Skeletal muscle tissue (tissue), 4 donors: ENCODE results near the gene SOX5. TPM values are rescaled to one million over a fixed set of nuclear protein-coding genes. Genes with fewer than 3 reads are reported as not detected.

Experiments
- H3K27ac ChIP-seq: one replicate; pipeline ENCODE4 v1.7.0; 2013; ENCODE audit warnings: mild to moderate bottlenecking, low read depth, low read length, inconsistent platforms
- H3K27me3 ChIP-seq, 3 donors: one replicate each; pipeline ENCODE4 v1.7.0; 2013; ENCODE audit warnings: low read length in 3 of 3; ENCODE audit not compliant: control insufficient read depth in 3 of 3, insufficient read depth in 3 of 3
- H3K36me3 ChIP-seq, 3 donors: one replicate each; pipeline ENCODE4 v1.7.0; 2013; ENCODE audit warnings: low read length in 3 of 3; ENCODE audit not compliant: control insufficient read depth in 3 of 3, insufficient read depth in 3 of 3
- H3K4me1 ChIP-seq, 3 donors: one replicate each; pipeline ENCODE4 v1.7.0; 2013; ENCODE audit warnings: low read length in 3 of 3, mild to moderate bottlenecking in 3 of 3; ENCODE audit not compliant: control insufficient read depth in 3 of 3, insufficient read depth in 3 of 3
- H3K4me3 ChIP-seq, 3 donors: one replicate each; pipeline ENCODE4 v1.7.0; 2013; ENCODE audit warnings: low read length in 3 of 3
- H3K9ac ChIP-seq, 3 donors: one replicate each; pipeline ENCODE4 v1.7.0; 2013; ENCODE audit warnings: low read length in 3 of 3, mild to moderate bottlenecking in 3 of 3, moderate library complexity in 2 of 3, low read depth in 1 of 3
- H3K9me3 ChIP-seq, 3 donors: one replicate each; pipeline ENCODE4 v1.7.0; 2013; ENCODE audit warnings: low read length in 3 of 3; ENCODE audit not compliant: control insufficient read depth in 3 of 3
- total RNA-seq: library from RNA; depleted of rRNA; stranded (reverse); fragments of >200 nt; gene quantifications from one replicate; pipeline ENCODE4 v1.2.3, GENCODE V29; 2014
- donor health status: Osteomylitis.

Gene SOX5
- total RNA-seq, 1 donor from 2014 or later = 6.3 TPM

DNA sequence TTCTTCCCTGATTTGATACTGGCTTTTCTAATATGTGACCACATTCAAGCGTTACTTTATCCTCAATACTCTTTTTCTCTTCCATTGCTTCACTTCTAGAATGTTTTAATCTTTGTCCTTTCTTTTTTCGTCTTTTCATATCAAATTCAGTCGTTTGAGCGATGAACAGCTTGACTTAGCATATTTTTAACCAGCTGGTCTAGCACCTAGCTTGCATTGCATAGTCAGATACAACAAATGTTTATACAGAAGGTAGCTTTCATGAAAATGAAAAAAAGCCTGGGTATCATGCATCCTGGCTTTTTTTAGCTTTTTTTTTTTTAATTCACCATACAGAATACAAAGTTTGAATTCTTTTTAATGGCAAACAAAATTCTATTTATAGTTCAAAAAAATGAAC, 1.2 kb downstream of the SOX5 start:
- H3K4me3 ChIP-seq = no peak overlapping the region
- peaks cover 2 to 7% (median 2%) of the 10 kb centered on the region in 3 donors for H3K27me3 ChIP-seq
- no peak overlapping the region for H3K9ac ChIP-seq
- no peak overlapping the region for H3K27ac ChIP-seq
- no peaks in the 10 kb centered on the region for H3K9me3 ChIP-seq
- no peaks in the 10 kb centered on the region for H3K36me3 ChIP-seq
- H3K4me1 ChIP-seq = peaks cover 0 to 3% (median 2%) of the 10 kb centered on the region in 3 donors

DNA sequence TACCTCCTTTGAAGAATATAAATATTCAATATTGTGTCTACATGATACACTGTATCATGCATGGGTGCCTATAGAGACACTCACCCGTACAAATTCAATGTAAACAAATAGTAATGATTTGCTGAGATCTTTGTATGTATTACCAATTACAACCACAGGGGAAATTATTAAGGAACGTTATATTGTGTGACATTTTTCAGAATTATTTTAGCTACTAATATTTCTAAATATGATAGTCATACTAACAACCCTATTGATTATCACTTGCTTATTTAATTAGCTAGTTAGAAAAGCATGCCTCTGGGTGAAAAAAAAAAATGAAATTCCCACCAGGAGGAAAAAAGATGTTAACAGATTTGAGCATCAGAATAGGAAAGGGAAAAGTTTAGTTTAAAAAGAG, 2.1 kb downstream of the SOX5 start:
- no peak overlapping the region for H3K4me3 ChIP-seq
- no peaks in the 10 kb centered on the region for H3K9me3 ChIP-seq
- no peak overlapping the region for H3K9ac ChIP-seq
- H3K4me1 ChIP-seq = peaks cover 0 to 3% (median 2%) of the 10 kb centered on the region in 3 donors
- peaks cover 2 to 7% (median 2%) of the 10 kb centered on the region in 3 donors for H3K27me3 ChIP-seq
- no peaks in the 10 kb centered on the region for H3K36me3 ChIP-seq
- H3K27ac ChIP-seq = no peak overlapping the region

DNA sequence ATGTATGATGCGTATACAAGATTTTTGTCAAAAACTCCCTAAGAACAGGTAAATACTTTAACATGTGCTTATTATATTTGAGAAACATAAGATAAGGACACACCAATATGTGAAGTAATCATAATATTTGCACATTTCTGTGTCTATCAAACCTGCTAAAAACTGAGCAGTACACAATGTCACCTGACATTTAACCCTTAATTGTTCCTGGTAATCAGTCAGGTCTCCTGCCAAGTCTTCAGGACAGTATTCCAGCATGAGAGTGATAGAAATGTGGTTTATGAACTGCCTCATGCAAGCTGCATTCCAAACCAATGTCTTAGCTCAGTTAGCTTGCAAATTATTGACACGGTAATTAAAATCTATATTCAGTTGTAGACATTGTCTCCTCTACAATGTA, 4.2 kb downstream of the SOX5 start:
- peaks cover 0 to 3% (median 0%) of the 10 kb centered on the region in 3 donors for H3K4me1 ChIP-seq
- H3K27me3 ChIP-seq = peaks cover 0 to 2% (median 2%) of the 10 kb centered on the region in 3 donors
- H3K9me3 ChIP-seq = no peaks in the 10 kb centered on the region
- H3K4me3 ChIP-seq = no peak overlapping the region
- no peak overlapping the region for H3K9ac ChIP-seq
- no peaks in the 10 kb centered on the region for H3K36me3 ChIP-seq
- H3K27ac ChIP-seq = no peak overlapping the region

DNA sequence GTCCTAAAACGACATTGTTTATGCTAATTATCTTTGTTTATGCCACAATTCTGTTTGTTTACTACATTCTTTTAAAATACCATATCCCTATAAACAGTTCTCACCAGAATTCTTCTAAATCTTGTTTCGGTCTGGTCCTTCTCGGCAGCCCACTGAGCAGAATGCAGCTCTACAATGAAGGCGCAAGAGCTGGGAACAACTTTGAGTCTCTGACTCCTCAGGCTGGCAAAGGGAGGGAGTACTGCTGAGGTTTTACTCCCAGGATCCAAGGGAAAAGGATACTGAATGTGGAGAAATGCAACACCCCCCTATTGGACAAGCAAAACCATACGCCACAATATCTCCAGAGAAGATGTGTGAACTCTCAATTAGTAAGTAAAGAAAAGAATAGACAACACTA, 5.4 kb downstream of the SOX5 start:
- no peak overlapping the region for H3K9ac ChIP-seq
- H3K27ac ChIP-seq = no peak overlapping the region
- H3K4me3 ChIP-seq = no peak overlapping the region
- peaks cover 0 to 2% (median 1%) of the 10 kb centered on the region in 3 donors for H3K27me3 ChIP-seq
- no peaks in the 10 kb centered on the region for H3K36me3 ChIP-seq
- H3K4me1 ChIP-seq = peaks cover 0 to 1% (median 0%) of the 10 kb centered on the region in 3 donors
- no peaks in the 10 kb centered on the region for H3K9me3 ChIP-seq

DNA sequence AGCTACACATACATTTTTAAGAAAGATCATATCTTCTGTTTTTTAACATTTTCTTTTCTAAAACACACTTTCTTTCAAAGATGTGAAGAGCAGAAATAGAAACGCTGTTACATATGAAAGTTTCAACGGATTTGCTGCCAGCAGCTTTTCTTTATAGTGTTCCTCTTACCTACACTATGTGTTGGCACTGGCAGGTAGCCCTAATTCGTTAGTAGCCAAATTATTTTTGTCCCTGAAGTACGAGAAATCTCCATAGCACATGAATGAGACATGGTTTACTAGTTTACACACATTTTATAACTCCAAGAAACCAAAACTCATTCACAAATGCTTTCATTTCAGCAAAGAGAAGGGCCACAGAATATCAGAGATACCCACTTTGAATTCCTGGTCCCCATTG, 6.6 kb downstream of the SOX5 start:
- H3K36me3 ChIP-seq = no peaks in the 10 kb centered on the region
- no peaks in the 10 kb centered on the region for H3K27me3 ChIP-seq
- no peak overlapping the region for H3K9ac ChIP-seq
- H3K9me3 ChIP-seq = no peaks in the 10 kb centered on the region
- H3K4me3 ChIP-seq = no peak overlapping the region
- H3K27ac ChIP-seq = no peak overlapping the region
- no peaks in the 10 kb centered on the region for H3K4me1 ChIP-seq

DNA sequence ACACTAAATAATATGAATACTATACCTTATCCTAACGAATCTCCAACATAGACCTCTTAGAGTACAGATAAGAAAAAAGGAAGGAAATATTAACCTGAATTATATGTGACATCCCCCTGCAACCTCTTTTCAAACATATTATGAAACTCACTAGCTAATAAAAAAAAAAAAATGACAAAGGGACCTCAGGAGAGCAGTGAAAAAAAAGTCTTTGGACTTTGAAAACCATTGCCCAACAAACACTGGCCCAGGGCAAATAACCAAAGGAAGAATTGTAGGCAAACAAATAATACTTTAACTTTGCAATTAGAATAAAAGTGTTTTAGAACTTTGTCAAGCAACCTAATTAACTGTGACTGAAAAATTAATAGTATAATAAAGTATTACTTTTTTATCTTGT, 7.7 kb downstream of the SOX5 start:
- Histone ChIP-seq H3K27me3 (no peaks in the 10 kb centered on the region), H3K9me3 (no peaks in the 10 kb centered on the region), H3K9ac (no peak overlapping the region), H3K27ac (no peak overlapping the region), H3K4me3 (no peak overlapping the region), H3K36me3 (no peaks in the 10 kb centered on the region), H3K4me1 (no peaks in the 10 kb centered on the region)

DNA sequence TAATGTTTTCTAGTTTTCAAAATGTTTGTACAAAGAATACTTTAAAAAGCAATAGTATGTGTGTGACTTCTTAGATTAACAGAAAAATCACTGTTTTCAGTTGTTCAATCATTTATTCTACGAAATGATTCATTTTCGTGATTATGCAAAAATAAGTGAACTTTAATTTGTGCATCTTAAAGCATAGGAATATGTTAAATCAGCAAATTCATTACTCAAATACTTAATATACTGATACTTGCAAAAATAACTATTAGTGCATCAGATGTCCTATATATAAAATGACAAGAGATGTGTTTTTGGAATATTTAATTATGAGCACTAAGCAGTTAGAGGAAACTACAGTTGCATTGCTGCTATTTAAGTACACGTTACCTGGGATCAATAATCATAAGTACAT, 11.0 kb downstream of the SOX5 start:
- no peak overlapping the region for H3K9ac ChIP-seq
- H3K36me3 ChIP-seq = no peaks in the 10 kb centered on the region
- no peaks in the 10 kb centered on the region for H3K27me3 ChIP-seq
- H3K27ac ChIP-seq = no peak overlapping the region
- no peak overlapping the region for H3K4me3 ChIP-seq
- H3K4me1 ChIP-seq = no peaks in the 10 kb centered on the region
- H3K9me3 ChIP-seq = no peaks in the 10 kb centered on the region

DNA sequence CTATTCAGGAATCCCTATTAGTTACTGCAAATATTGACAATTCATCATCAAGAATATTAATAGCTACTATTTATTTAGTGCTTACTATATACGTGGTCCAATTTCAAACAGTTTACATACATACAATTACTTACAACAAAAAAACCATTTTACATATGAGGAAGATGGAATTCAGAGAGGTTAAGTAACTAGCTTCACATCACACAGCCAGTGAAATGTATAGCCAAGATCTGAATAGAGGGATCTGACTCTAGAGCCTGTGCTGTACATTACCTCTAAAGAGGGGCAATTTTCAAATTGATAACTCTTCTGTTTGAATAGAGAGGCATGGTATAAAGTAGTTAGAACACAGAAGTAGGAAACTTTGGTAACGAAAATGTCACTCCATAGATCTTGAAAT, 18.3 kb downstream of the SOX5 start:
- Histone ChIP-seq H3K4me3 (no peak overlapping the region), H3K9ac (no peak overlapping the region), H3K36me3 (no peaks in the 10 kb centered on the region), H3K27me3 (no peaks in the 10 kb centered on the region), H3K27ac (no peak overlapping the region), H3K4me1 (no peaks in the 10 kb centered on the region), H3K9me3 (no peaks in the 10 kb centered on the region)

DNA sequence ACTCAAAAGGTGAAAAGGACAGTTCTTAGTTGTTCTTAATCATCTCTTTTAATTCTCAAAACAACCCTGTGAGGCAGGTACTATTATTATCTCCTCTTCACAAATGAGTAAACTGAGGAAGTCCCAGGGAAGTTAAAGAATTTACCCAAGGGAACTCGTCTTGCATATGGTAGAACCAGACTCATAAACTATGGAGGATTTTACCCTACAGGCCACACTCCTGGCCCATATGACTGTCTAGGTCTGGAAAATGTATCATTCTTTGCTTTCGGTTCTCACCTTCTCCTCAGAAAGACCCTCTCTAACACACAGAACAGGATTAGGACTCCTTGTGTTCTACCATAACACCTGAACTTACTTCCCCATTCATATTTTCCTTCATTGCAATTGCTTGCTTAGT, 18.9 kb downstream of the SOX5 start:
- Histone ChIP-seq H3K4me1 (no peaks in the 10 kb centered on the region), H3K9me3 (no peaks in the 10 kb centered on the region), H3K27ac (no peak overlapping the region), H3K4me3 (no peak overlapping the region), H3K36me3 (no peaks in the 10 kb centered on the region), H3K27me3 (no peaks in the 10 kb centered on the region), H3K9ac (no peak overlapping the region)

DNA sequence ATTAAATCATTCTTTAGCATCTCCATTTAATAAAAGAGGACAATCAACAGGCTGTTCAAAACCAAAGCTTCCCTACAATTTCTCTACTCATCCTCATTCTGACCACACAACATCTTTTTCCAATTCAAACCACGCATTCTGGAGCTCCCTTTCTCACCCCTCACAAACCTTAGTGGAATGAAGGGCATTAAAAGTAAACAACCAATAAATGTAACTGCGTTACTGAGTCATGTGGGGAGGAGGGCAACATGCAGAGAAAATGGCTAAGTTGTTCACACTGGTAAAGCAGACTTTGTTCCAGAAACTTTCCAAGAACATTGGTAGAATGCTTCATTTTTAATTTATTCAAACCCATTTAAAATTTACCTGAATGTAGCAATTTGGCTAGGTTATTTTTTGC, 19.6 kb downstream of the SOX5 start:
- Histone ChIP-seq H3K27ac (no peak overlapping the region), H3K27me3 (no peaks in the 10 kb centered on the region), H3K36me3 (no peaks in the 10 kb centered on the region), H3K9ac (no peak overlapping the region), H3K9me3 (no peaks in the 10 kb centered on the region), H3K4me3 (no peak overlapping the region), H3K4me1 (no peaks in the 10 kb centered on the region)

DNA sequence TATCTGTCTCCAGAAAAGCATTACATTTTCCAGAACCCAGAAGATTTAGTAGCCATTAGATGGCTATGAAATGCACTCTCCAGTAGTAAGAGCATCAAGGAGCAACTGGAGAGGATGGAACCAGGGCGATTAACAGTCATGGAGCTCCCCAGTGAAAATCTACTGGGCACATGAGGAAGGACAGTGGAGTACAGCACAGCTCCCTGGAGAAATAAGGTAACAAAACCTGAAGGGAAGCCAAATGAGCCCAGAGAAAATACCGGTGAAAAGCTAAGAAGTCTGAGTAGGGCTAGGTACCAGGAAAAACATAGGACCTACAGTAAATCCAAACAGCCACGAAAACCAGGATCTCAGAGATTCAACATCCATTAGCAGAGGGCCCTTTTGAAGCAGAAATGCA, 21.6 kb downstream of the SOX5 start:
- Histone ChIP-seq H3K9me3 (no peaks in the 10 kb centered on the region), H3K27ac (no peak overlapping the region), H3K4me3 (no peak overlapping the region), H3K27me3 (no peaks in the 10 kb centered on the region), H3K9ac (no peak overlapping the region), H3K4me1 (no peaks in the 10 kb centered on the region), H3K36me3 (no peaks in the 10 kb centered on the region)
